GM18868 (cell line): ENCODE measurements around the gene CNPY4.

ENCODE experiments used
- ATAC-seq: cut with Tn5 transposase; IDR thresholded peaks from one replicate; pipeline ENCODE4 v1.9.1; 2021; ENCODE audit warnings: mild to moderate bottlenecking, moderate library complexity; ENCODE audit not compliant: unreplicated experiment

CNPY4 gene

GRCh38 chr7:100091411-100092181, 27.8 kb upstream of the CNPY4 start:
- no peak for ATAC-seq

GRCh38 chr7:100093054-100093453, 26.4 kb upstream of the CNPY4 start:
- ATAC-seq, result no peak

- ATAC-seq, result no peak
Observed at GRCh38 chr7:100093498-100093897, 25.9 kb upstream of the CNPY4 start.

GRCh38 chr7:100093925-100094486, 25.4 kb upstream of the CNPY4 start:
- no peak for ATAC-seq

GRCh38 chr7:100095289-100095688, 24.1 kb upstream of the CNPY4 start:
- ATAC-seq, result no peak

- no peak for ATAC-seq
Observed at GRCh38 chr7:100095704-100096103, 23.7 kb upstream of the CNPY4 start.

- no peak for ATAC-seq
Observed at GRCh38 chr7:100098913-100099312, 20.5 kb upstream of the CNPY4 start.

- no peak for ATAC-seq
Observed at GRCh38 chr7:100099452-100099851, 20.0 kb upstream of the CNPY4 start.

GRCh38 chr7:100100420-100101015, 18.9 kb upstream of the CNPY4 start:
- peak; percentile 64 for ATAC-seq

GRCh38 chr7:100101016-100101862, 18.2 kb upstream of the CNPY4 start, which contains the start of the genes AP4M1 and MCM7:
Gene AP4M1, plus strand, starts transcription at chr7:100101643. Its CDS starts 72 bp downstream, at chr7:100101715.
Gene MCM7, minus strand, starts transcription at chr7:100101397. Its CDS starts 103 bp downstream, at chr7:100101294.
- peak; percentile 82 for ATAC-seq

GRCh38 chr7:100102950-100103840, 16.2 kb upstream of the CNPY4 start:
- no peak for ATAC-seq

GRCh38 chr7:100105534-100105933, 13.9 kb upstream of the CNPY4 start:
- ATAC-seq, result no peak

GRCh38 chr7:100106633-100107032, 12.8 kb upstream of the CNPY4 start:
- ATAC-seq, result no peak

- no peak for ATAC-seq
Observed at GRCh38 chr7:100107125-100107737, 12.2 kb upstream of the CNPY4 start.

- no peak for ATAC-seq
Observed at GRCh38 chr7:100107890-100108289, 11.5 kb upstream of the CNPY4 start.

GRCh38 chr7:100109521-100110163, 9.8 kb upstream of the CNPY4 start:
- no peak for ATAC-seq

GRCh38 chr7:100111156-100111555, 8.3 kb upstream of the CNPY4 start:
- no peak for ATAC-seq

- no peak for ATAC-seq
Observed at GRCh38 chr7:100111914-100112313, 7.5 kb upstream of the CNPY4 start.

- ATAC-seq, result no peak
Observed at GRCh38 chr7:100115026-100115425, 4.4 kb upstream of the CNPY4 start.
